GM12873 (cell line): ENCODE data around the gene TSPAN15.
A peak's percentile ranks its signal among the peaks of the same experiment; 100 is the strongest.

Source experiments
- CTCF ChIP-seq: IDR thresholded peaks from 2 replicates; pipeline ENCODE4 v1.5.1; 2012; ENCODE audit warnings: low read depth, mild to moderate bottlenecking, moderate library complexity, low read length, control low read depth; ENCODE audit not compliant: insufficient read depth; ENCODE audit errors: missing control alignments

Gene TSPAN15

GRCh38 chr10:69449841-69450240 is 1.4 kb upstream of the TSPAN15 start:
- peak; percentile 63 for TF ChIP-seq CTCF

- no peak for TF ChIP-seq CTCF
These were observed 553 bp downstream of the TSPAN15 start for GRCh38 chr10:69451784-69452251.

- no peak for TF ChIP-seq CTCF
These were observed 1.6 kb downstream of the TSPAN15 start for GRCh38 chr10:69452676-69453415.

GRCh38 chr10:69453795-69454194 is 2.5 kb downstream of the TSPAN15 start:
- no peak for TF ChIP-seq CTCF

- TF ChIP-seq CTCF = no peak
These were observed 3.9 kb downstream of the TSPAN15 start for GRCh38 chr10:69455006-69455763.

- no peak for TF ChIP-seq CTCF
These were observed 5.8 kb downstream of the TSPAN15 start for GRCh38 chr10:69456880-69457693.
